Neural progenitor cell (in vitro differentiated cells): ENCODE data around the gene TMEM234. TPM values are rescaled to one million over a fixed set of nuclear protein-coding genes. Genes with fewer than 3 reads are reported as not detected.

Experiments used
- DNase-seq: peaks from one replicate; pipeline ENCODE4 v3.0.0-alpha.2; 2016; ENCODE audit warnings: low spot score
- H2AFZ ChIP-seq: fragments of 200-600 bp; sonication (generic); replicated peaks from 2 replicates; pipeline ENCODE4 v1.6.1; 2016; ENCODE audit warnings: antibody characterized with exemption
- H3F3A ChIP-seq: fragments of 200-600 bp; sonication (generic); 2 replicates; pipeline ENCODE4 v1.6.1; 2016; ENCODE audit warnings: antibody characterized with exemption, low read depth
- H3K27ac ChIP-seq: fragments of 200-600 bp; sonication (generic); 2 replicates; pipeline ENCODE4 v1.5.1; 2016; ENCODE audit warnings: mild to moderate bottlenecking
- H3K27me3 ChIP-seq: fragments of 200-600 bp; sonication (generic); 2 replicates; pipeline ENCODE4 v1.6.1; 2016; ENCODE audit warnings: mild to moderate bottlenecking, moderate library complexity
- H3K36me3 ChIP-seq: fragments of 200-600 bp; sonication (generic); 2 replicates; pipeline ENCODE4 v1.5.1; 2016
- H3K4me1 ChIP-seq: fragments of 200-600 bp; sonication (generic); 2 replicates; pipeline ENCODE4 v1.6.1; 2016; ENCODE audit warnings: mixed run types
- H3K4me2 ChIP-seq: fragments of 200-600 bp; sonication (generic); 2 replicates; pipeline ENCODE4 v1.6.1; 2016
- H3K4me3 ChIP-seq: fragments of 200-600 bp; sonication (generic); 2 replicates; pipeline ENCODE4 v1.5.1; 2016
- H3K79me2 ChIP-seq: fragments of 200-600 bp; sonication (generic); 2 replicates; pipeline ENCODE4 v1.6.1; 2016; ENCODE audit warnings: low read depth
- H3K9ac ChIP-seq: fragments of 200-600 bp; sonication (generic); 2 replicates; pipeline ENCODE4 v1.6.1; 2016
- H3K9me3 ChIP-seq: fragments of 200-600 bp; sonication (generic); 2 replicates; pipeline ENCODE4 v1.5.1; 2016; ENCODE audit warnings: low read depth
- H4K20me1 ChIP-seq: fragments of 200-600 bp; sonication (generic); 2 replicates; pipeline ENCODE4 v1.6.1; 2016; ENCODE audit warnings: low read depth
- H3K27ac Mint-ChIP-seq: 3 replicates; pipeline ENCODE4 v1.8.0; 2021; ENCODE audit warnings: mixed read lengths
- H3K27me3 Mint-ChIP-seq: 2 replicates; pipeline ENCODE4 v1.8.0; 2022; ENCODE audit warnings: low read depth, mild to moderate bottlenecking, inconsistent platforms, moderate library complexity, mixed read lengths; ENCODE audit not compliant: insufficient read depth
- H3K36me3 Mint-ChIP-seq: 3 replicates; pipeline ENCODE4 v1.8.0; 2021; ENCODE audit warnings: mixed read lengths
- H3K4me1 Mint-ChIP-seq: 3 replicates; pipeline ENCODE4 v1.8.0; 2021; ENCODE audit warnings: mixed read lengths
- H3K4me3 Mint-ChIP-seq: 3 replicates; pipeline ENCODE4 v1.8.0; 2021; ENCODE audit warnings: mild to moderate bottlenecking, moderate library complexity, mixed read lengths
- H3K9me3 Mint-ChIP-seq: 3 replicates; pipeline ENCODE4 v1.8.0; 2020; ENCODE audit warnings: mixed read lengths
- CTCF ChIP-seq: fragments of 200-600 bp; sonication (generic); IDR thresholded peaks from 2 replicates; pipeline ENCODE4 v1.5.1; 2017; ENCODE audit warnings: antibody characterized with exemption, mild to moderate bottlenecking
- EZH2 ChIP-seq: fragments of 200-600 bp; sonication (generic); IDR thresholded peaks from 2 replicates; pipeline ENCODE4 v1.6.1; 2017; ENCODE audit warnings: antibody characterized with exemption, mild to moderate bottlenecking, moderate library complexity
- EZH2phosphoT487 ChIP-seq: fragments of 200-600 bp; sonication (generic); IDR thresholded peaks from 2 replicates; pipeline ENCODE4 v1.6.1; 2017; ENCODE audit warnings: antibody characterized with exemption
- total RNA-seq: library from RNA; depleted of rRNA; stranded (reverse); fragments of >200 nt; gene quantifications from 2 replicates; pipeline ENCODE4 v1.2.3, GENCODE V29; 2015; ENCODE audit warnings: low replicate concordance

Gene TMEM234
- total RNA-seq, 1 donor from 2014 or later, result 6.0 TPM

- Mint-ChIP-seq H3K4me3 (peak overlapping the region; percentile 91), H3K4me1 (peaks cover 24% of the 10 kb centered on the region), H3K27ac (no peak overlapping the region), H3K36me3 (peaks cover 3% of the 10 kb centered on the region), H3K27me3 (peaks cover 7% of the 10 kb centered on the region), H3K9me3 (no peaks in the 10 kb centered on the region)
- Histone ChIP-seq H3K4me2 (peak overlapping the region; percentile 97), H3K9ac (no peak overlapping the region), H3K9me3 (no peaks in the 10 kb centered on the region), H3K27ac (peak overlapping the region; percentile 68), H3K4me1 (peaks cover 28% of the 10 kb centered on the region), H3K27me3 (no peaks in the 10 kb centered on the region), H3K4me3 (peak overlapping the region; percentile 65), H3K79me2 (peaks cover 36% of the 10 kb centered on the region), H3K36me3 (no peaks in the 10 kb centered on the region), H3F3A (peaks cover 41% of the 10 kb centered on the region), H2AFZ (peak overlapping the region; percentile 66), H4K20me1 (peaks cover 3% of the 10 kb centered on the region)
- peak; percentile 99 for DNase-seq
- TF ChIP-seq CTCF (peak; percentile 25), EZH2phosphoT487 (no peak)
Measured at GRCh38 chr1:32240140-32240951, 18.2 kb upstream of the TMEM234 start.

- H3K27me3 Mint-ChIP-seq, result peaks cover 7% of the 10 kb centered on the region
- H3K9me3 Mint-ChIP-seq, result no peaks in the 10 kb centered on the region
- peaks cover 24% of the 10 kb centered on the region for H3K4me1 Mint-ChIP-seq
- no peak overlapping the region for H3K27ac Mint-ChIP-seq
- H3K4me3 Mint-ChIP-seq, result peak overlapping the region; percentile 91
- DNase-seq, result no peak
- Histone ChIP-seq H3K36me3 (no peaks in the 10 kb centered on the region), H3K79me2 (peaks cover 36% of the 10 kb centered on the region), H2AFZ (peak overlapping the region; percentile 66), H3K9ac (no peak overlapping the region), H3K4me1 (peaks cover 28% of the 10 kb centered on the region), H3K27ac (peak overlapping the region; percentile 68), H3K4me3 (peak overlapping the region; percentile 65), H4K20me1 (peaks cover 3% of the 10 kb centered on the region), H3K4me2 (peak overlapping the region; percentile 97), H3K9me3 (no peaks in the 10 kb centered on the region), H3K27me3 (no peaks in the 10 kb centered on the region), H3F3A (peaks cover 41% of the 10 kb centered on the region)
- peaks cover 3% of the 10 kb centered on the region for H3K36me3 Mint-ChIP-seq
- TF ChIP-seq EZH2 (no peak), CTCF (no peak), EZH2phosphoT487 (no peak)
Measured at GRCh38 chr1:32239790-32240139, 17.6 kb upstream of the TMEM234 start.

GRCh38 chr1:32239337-32239736, 17.2 kb upstream of the TMEM234 start:
- Histone ChIP-seq H3K4me2 (peak overlapping the region; percentile 97), H3K4me1 (peaks cover 28% of the 10 kb centered on the region), H3K27me3 (no peaks in the 10 kb centered on the region), H3K9ac (no peak overlapping the region), H3K4me3 (peak overlapping the region; percentile 65), H2AFZ (peak overlapping the region; percentile 66), H3K27ac (no peak overlapping the region), H3K36me3 (no peaks in the 10 kb centered on the region), H3K9me3 (no peaks in the 10 kb centered on the region), H3F3A (peaks cover 41% of the 10 kb centered on the region), H3K79me2 (peaks cover 36% of the 10 kb centered on the region), H4K20me1 (peaks cover 3% of the 10 kb centered on the region)
- Mint-ChIP-seq H3K4me1 (peaks cover 24% of the 10 kb centered on the region), H3K27ac (no peak overlapping the region), H3K36me3 (peaks cover 3% of the 10 kb centered on the region), H3K4me3 (peak overlapping the region; percentile 91), H3K9me3 (no peaks in the 10 kb centered on the region), H3K27me3 (peaks cover 7% of the 10 kb centered on the region)
- peak; percentile 49 for DNase-seq
- TF ChIP-seq CTCF (no peak), EZH2 (no peak), EZH2phosphoT487 (no peak)
